Stimulated activated CD8-positive, alpha-beta memory T cell treated with anti-CD3 and anti-CD28 coated beads, Interleukin-4, amount 100 ng/mL, for 24 hours (primary cell): ENCODE measurements around the gene RHOU.

Source experiments
- DNase-seq: peaks from one replicate; pipeline ENCODE4 v3.0.0-alpha.2; 2020; ENCODE audit warnings: low read depth

The RHOU gene

DNA sequence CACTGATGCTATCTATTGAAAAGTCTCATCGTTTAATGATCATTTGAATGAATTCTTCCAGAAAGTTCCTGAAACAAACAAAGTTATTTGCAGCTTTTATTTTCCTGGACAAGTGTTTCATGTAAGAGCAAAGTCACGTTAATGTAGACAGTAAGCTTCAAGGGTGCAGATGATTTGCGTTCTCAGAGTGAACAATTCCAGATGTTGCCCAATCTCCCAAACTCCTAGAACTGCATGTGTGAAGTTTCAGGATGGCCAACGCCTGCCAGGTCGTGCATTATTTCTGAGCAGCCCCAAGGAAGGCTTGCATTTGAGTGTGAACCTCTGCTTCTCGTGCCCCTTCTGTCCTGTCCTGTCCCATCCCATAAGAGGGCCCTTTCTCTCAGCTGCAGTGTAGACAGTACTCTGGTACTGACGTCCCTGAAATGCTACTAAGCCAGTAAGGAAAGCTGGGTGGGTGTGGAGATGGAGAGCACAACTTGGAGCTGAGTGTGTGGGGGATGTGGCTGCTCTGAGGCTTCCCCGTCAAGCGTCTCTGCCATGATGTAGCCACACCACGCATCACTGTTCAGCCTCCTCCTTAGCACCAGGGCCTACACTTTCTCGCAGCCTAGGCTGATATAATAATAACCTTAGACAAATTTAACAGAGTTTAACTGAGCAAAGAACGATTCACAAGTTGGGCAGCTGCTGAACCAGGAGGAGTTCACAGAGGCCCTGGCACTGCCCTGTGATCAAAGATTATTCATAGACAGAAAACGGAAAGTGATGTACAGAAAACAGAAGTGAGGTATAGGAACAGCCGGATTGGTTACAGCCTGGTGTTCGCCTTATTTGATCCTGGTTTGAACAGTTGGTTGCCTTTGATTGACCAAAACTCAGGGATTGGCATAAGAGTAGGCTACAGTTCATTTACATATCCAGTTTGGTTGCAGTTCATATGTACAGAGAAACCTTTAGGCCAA, 50.4 kb downstream of the RHOU start:
- no peak for DNase-seq

DNA sequence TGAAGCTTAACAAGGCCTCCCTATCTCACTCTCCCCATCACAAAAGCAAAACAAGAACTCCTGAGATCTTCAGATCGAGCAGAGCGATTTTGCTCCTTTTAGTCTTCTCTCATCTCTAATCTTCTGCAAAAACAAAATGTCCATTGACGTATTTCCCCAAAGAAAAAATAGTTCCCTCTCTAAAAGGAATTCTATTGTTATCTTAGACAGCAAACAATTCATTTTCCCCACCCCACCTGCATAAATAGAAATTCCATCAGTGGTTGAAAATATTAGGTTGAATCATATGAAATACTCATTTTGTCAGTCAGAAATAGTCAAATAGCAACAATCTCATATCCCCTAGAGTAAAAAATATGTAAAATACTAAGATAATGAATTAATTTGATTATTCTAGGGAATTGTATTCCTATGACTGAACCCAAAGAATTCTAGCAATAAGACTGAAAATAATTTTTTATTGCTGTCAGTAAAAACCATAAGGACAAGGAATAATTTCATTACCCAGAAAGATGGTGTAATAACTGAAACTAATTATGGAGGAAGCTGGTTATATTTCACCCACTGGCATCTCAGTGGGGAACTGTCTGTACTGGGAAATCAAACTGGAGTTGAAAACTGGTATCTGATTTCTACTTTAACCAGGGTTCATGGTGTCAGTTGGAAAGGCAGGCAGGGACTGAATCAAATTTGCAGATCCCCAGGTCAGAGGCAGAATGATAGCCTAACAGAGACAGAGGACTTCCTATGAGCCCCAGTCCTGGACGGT, 51.3 kb downstream of the RHOU start:
- DNase-seq: no peak

DNA sequence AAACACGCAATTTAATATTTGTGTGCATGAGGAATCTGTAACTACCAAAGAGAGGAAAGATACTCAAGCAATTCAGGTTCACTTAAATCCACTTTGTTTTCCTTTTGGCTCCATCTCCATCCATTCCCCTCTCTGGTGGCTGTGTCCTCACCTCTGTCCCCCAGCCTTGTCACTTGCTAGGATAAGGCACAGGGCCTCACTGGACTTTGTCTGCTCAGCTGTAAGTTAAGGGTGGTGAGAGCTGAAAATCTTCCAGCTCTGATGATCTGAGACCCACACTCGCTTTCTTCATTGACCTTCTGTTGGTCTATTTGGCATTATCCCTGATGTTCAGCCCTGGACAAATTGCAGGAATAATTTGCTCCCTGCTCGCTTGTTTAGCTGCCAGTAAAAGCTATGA, 56.5 kb downstream of the RHOU start:
- no peak for DNase-seq

- no peak for DNase-seq
Measured at GRCh38 chr1:228792601-228793000, 57.3 kb downstream of the RHOU start.

DNA sequence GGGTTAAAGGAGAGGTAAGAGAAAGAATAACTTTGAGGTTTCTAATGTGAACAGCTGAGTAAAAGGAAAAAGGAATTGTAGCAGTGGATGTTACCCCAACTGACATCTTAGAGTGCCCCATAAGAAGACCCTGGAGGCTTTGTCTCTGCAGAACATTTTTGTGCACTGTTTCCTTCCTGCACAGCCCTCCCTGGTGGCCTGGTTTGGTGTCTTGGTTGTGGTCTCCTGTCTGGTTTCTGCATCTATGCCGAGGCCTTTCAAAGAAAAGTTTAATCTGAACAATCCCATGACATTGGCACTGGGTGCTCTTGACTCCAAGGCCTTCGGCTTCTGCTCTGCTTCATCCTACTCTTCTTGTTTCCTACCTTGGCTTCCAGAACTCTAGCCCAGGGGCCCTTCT, 57.8 kb downstream of the RHOU start:
- no peak for DNase-seq

GRCh38 chr1:228794173-228794572, 58.9 kb downstream of the RHOU start:
- no peak for DNase-seq

DNA sequence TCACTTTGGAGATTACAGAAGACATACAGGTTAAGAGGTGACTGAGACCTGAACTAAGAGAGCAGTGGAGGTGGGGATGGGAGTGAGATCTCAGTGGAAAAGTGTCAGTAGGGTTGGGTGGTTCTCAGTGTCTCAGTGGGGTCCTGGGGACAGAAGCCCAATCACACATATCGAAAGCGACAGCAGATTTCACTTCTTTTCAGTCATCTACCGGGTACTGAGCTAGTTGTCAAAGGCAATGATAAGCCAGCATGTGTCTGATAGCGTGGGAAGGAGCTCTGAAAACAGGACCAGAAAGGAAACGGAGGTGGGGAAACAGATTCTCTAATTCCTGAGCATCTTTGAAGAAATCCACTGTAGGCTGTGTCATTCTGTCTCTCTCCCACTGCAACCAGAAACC, 59.5 kb downstream of the RHOU start:
- DNase-seq: no peak

- DNase-seq: no peak
Measured at GRCh38 chr1:228795596-228795995, 60.3 kb downstream of the RHOU start.
